Mesodermal cell (in vitro differentiated cells): ENCODE data around the gene ELAC2.

Experiments used
- H3K27ac ChIP-seq: 2 replicates; pipeline ENCODE4 v1.7.0; 2013; ENCODE audit warnings: mild to moderate bottlenecking, low read depth, low read length, moderate library complexity; ENCODE audit not compliant: severe bottlenecking
- H3K36me3 ChIP-seq: 2 replicates; pipeline ENCODE4 v1.7.1; 2013; ENCODE audit warnings: mild to moderate bottlenecking, low read length, moderate library complexity; ENCODE audit not compliant: control insufficient read depth, insufficient read depth
- H3K4me1 ChIP-seq: one replicate; pipeline ENCODE4 v1.7.1; 2013; ENCODE audit warnings: mild to moderate bottlenecking, low read length; ENCODE audit not compliant: insufficient read depth, control insufficient read depth, poor library complexity, severe bottlenecking
- H3K4me3 ChIP-seq: 2 replicates; pipeline ENCODE4 v1.7.0; 2013; ENCODE audit warnings: low read length, control low read depth, mild to moderate bottlenecking; ENCODE audit not compliant: insufficient read depth, poor library complexity, severe bottlenecking; ENCODE audit errors: extremely low read depth
- H3K9me3 ChIP-seq: 2 replicates; pipeline ENCODE4 v1.7.1; 2013; ENCODE audit warnings: mild to moderate bottlenecking, low read length, moderate library complexity; ENCODE audit not compliant: control insufficient read depth
- WGBS, 2 experiments: methylation state at CpG; one replicate each; pipeline ENCODE4 v1.1.5; 2013; ENCODE audit warnings: missing lambda C conversion rate in 2 of 2; ENCODE audit not compliant: insufficient coverage in 2 of 2; 5-methylcytosine and 5-hydroxymethylcytosine counted together

ELAC2 gene

GRCh38 chr17:13036751-13037150 is 18.9 kb upstream of the ELAC2 start:
- Histone ChIP-seq H3K27ac (no peak overlapping the region), H3K36me3 (no peaks in the 10 kb centered on the region), H3K9me3 (peaks cover 4% of the 10 kb centered on the region), H3K4me3 (no peak overlapping the region), H3K4me1 (peaks cover 11% of the 10 kb centered on the region)

- Histone ChIP-seq H3K27ac (no peak overlapping the region), H3K4me1 (no peaks in the 10 kb centered on the region), H3K4me3 (no peak overlapping the region), H3K9me3 (peaks cover 4% of the 10 kb centered on the region), H3K36me3 (no peaks in the 10 kb centered on the region)
- WGBS, 2 experiments = no CpG with 5 or more reads among the region's 1 CpG
Observed at GRCh38 chr17:13035420-13035819, 17.6 kb upstream of the ELAC2 start.

GRCh38 chr17:13031718-13032350 is 14.0 kb upstream of the ELAC2 start:
- no peak overlapping the region for H3K27ac ChIP-seq
- H3K36me3 ChIP-seq = no peaks in the 10 kb centered on the region
- H3K9me3 ChIP-seq = no peaks in the 10 kb centered on the region
- WGBS, 2 experiments = 58 to 78% methylated on average over 6 to 12 of the region's 16 CpGs
- H3K4me3 ChIP-seq = no peak overlapping the region
- H3K4me1 ChIP-seq = no peaks in the 10 kb centered on the region

GRCh38 chr17:13030459-13031300 is 12.9 kb upstream of the ELAC2 start:
- Histone ChIP-seq H3K4me3 (no peak overlapping the region), H3K9me3 (no peaks in the 10 kb centered on the region), H3K4me1 (no peaks in the 10 kb centered on the region), H3K36me3 (no peaks in the 10 kb centered on the region), H3K27ac (no peak overlapping the region)
- WGBS, 2 experiments = 66 to 72% methylated on average over 8 to 9 of the region's 11 CpGs

- no peaks in the 10 kb centered on the region for H3K36me3 ChIP-seq
- no peaks in the 10 kb centered on the region for H3K4me1 ChIP-seq
- no peak overlapping the region for H3K27ac ChIP-seq
- 100% methylated on average over 1 of the region's 1 CpG; no CpG with 5 or more reads in 1 of the 2 experiments for WGBS, 2 experiments
- H3K9me3 ChIP-seq = no peaks in the 10 kb centered on the region
- no peak overlapping the region for H3K4me3 ChIP-seq
Observed at GRCh38 chr17:13030056-13030455, 12.2 kb upstream of the ELAC2 start.

GRCh38 chr17:13029340-13029739 is 11.5 kb upstream of the ELAC2 start:
- WGBS, 2 experiments = 100% methylated on average over 1 of the region's 2 CpGs; no CpG with 5 or more reads in 1 of the 2 experiments
- no peak overlapping the region for H3K27ac ChIP-seq
- peaks cover 1% of the 10 kb centered on the region for H3K4me1 ChIP-seq
- H3K36me3 ChIP-seq = no peaks in the 10 kb centered on the region
- H3K9me3 ChIP-seq = no peaks in the 10 kb centered on the region
- no peak overlapping the region for H3K4me3 ChIP-seq

- Histone ChIP-seq H3K4me3 (no peak overlapping the region), H3K36me3 (no peaks in the 10 kb centered on the region), H3K4me1 (peaks cover 4% of the 10 kb centered on the region), H3K9me3 (no peaks in the 10 kb centered on the region), H3K27ac (no peak overlapping the region)
- 90 to 92% methylated on average over 5 of the region's 5 CpGs for WGBS, 2 experiments
Observed at GRCh38 chr17:13027246-13027645, 9.4 kb upstream of the ELAC2 start.

- Histone ChIP-seq H3K4me3 (no peak overlapping the region), H3K36me3 (no peaks in the 10 kb centered on the region), H3K9me3 (no peaks in the 10 kb centered on the region), H3K4me1 (peaks cover 4% of the 10 kb centered on the region), H3K27ac (no peak overlapping the region)
Observed at GRCh38 chr17:13025687-13026086, 7.9 kb upstream of the ELAC2 start.

- H3K4me3 ChIP-seq = no peak overlapping the region
- H3K27ac ChIP-seq = no peak overlapping the region
- H3K4me1 ChIP-seq = peaks cover 4% of the 10 kb centered on the region
- no peaks in the 10 kb centered on the region for H3K36me3 ChIP-seq
- H3K9me3 ChIP-seq = no peaks in the 10 kb centered on the region
- WGBS, 2 experiments = 76% methylated on average over 5 of the region's 5 CpGs
Observed at GRCh38 chr17:13025258-13025627, 7.4 kb upstream of the ELAC2 start.

GRCh38 chr17:13024526-13025257 is 6.9 kb upstream of the ELAC2 start:
- H3K27ac ChIP-seq = no peak overlapping the region
- H3K4me3 ChIP-seq = no peak overlapping the region
- H3K36me3 ChIP-seq = no peaks in the 10 kb centered on the region
- 45 to 65% methylated on average over 10 to 11 of the region's 19 CpGs for WGBS, 2 experiments
- no peaks in the 10 kb centered on the region for H3K9me3 ChIP-seq
- H3K4me1 ChIP-seq = peaks cover 4% of the 10 kb centered on the region

GRCh38 chr17:13024016-13024415 is 6.2 kb upstream of the ELAC2 start:
- 90 to 96% methylated on average over 3 to 4 of the region's 6 CpGs for WGBS, 2 experiments
- Histone ChIP-seq H3K4me1 (peaks cover 4% of the 10 kb centered on the region), H3K4me3 (no peak overlapping the region), H3K27ac (no peak overlapping the region), H3K36me3 (no peaks in the 10 kb centered on the region), H3K9me3 (no peaks in the 10 kb centered on the region)
